ENCODE measurements around the gene PAPPA2.
"Not testable (repeated sequence)": the region's sequence is repeated elsewhere in the genome, so short reads cannot be mapped to it uniquely, and the experiment has no call there.

Gene PAPPA2

DNA sequence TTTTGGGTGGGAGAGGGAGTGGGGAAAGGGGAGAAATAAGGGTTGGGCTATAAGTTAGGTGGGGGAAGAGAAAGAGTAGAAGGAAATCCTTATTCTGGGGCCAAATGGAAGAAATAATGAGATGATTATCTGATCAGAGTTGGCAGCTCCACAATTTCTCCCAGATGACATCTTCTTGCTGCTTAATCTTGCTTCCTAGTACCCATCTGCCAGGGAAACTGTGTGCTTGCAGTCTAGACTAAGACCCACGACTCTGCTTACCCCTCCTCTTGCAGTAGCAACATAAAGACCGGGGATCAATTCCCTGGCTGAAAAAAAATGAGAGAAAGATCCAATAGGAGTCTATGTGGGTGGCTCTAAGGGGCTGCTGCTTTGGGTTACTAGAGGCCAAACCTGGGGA, 95.6 kb downstream of the PAPPA2 start:
- H3K4me1 Mint-ChIP-seq: no peaks in the 10 kb centered on the region
- H3K4me3 Mint-ChIP-seq: no peak overlapping the region
- ATAC-seq: no peak
- DNase-seq: no peak
- no peak overlapping the region for H3K27ac Mint-ChIP-seq
- peaks cover 25% of the 10 kb centered on the region for H3K27me3 Mint-ChIP-seq
- no peaks in the 10 kb centered on the region for H3K9me3 Mint-ChIP-seq

DNA sequence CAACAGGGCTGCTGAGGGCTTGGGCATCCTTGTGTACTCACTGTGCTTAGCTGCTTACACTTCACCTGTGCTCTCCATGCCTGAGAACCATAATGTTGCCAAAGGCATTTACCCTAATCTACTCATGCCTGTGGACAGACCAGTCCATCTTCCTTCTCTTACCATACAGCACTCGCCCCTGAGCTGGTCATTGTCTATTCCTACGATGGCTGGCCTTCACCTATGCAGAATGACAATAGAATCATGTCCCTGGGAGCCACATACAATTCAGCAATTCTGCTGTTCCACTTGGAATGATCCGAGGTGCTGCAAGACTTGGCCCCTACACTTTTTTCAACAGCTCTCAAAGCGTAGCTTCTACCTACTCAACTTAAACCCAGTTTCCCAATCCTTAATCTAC, 96.5 kb downstream of the PAPPA2 start:
- Mint-ChIP-seq H3K9me3 (no peaks in the 10 kb centered on the region), H3K4me1 (no peaks in the 10 kb centered on the region), H3K27ac (no peak overlapping the region), H3K4me3 (no peak overlapping the region), H3K27me3 (peaks cover 20% of the 10 kb centered on the region)
- ATAC-seq (no peak), DNase-seq (no peak)

DNA sequence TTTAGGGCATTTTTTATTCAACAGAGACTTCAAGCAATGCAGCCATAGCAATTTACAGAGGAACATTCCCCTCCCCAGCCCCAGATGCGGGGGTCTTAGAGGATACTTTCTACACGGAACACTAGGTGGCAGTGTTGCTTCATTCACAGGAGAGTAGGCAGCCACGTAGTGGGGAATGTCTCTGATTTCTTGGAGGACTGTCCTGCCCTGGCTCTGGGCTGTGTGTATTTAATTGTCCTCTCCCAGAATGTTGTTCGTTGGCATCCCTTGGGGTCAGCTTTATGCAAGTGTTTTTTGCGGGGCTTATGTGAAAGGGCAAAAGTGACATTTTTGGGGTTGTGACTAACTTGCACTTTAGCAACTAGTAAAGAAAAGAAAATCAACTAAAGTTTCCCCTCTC, 96.9 kb downstream of the PAPPA2 start:
- DNase-seq (peak; percentile 15 to 19), ATAC-seq (peak; percentile 59)
- Mint-ChIP-seq H3K4me1 (no peaks in the 10 kb centered on the region), H3K27ac (no peak overlapping the region), H3K4me3 (no peak overlapping the region), H3K9me3 (no peaks in the 10 kb centered on the region), H3K27me3 (peaks cover 16% of the 10 kb centered on the region)

DNA sequence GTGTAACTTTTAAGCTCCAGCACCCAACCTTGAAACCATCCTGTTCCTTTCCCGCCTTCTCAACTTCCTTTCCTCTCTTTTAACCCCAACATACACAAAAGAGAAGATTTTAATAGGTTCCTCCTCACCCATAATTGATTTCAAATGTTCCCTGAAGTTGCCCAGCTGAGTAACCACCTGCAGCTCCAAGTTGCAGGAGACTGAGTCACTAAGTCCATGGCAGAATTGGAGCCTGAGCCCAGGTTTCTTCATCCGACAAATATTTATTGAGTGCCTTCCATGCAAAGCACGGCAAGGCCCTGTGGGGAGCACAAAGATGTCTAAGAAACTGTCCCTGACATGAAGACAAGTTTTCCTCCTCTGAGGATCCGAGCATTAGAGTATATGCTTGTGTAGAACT, 97.7 kb downstream of the PAPPA2 start:
- no peak for ATAC-seq
- Mint-ChIP-seq H3K9me3 (no peaks in the 10 kb centered on the region), H3K4me3 (no peak overlapping the region), H3K27ac (no peak overlapping the region), H3K27me3 (peaks cover 8% of the 10 kb centered on the region), H3K4me1 (no peaks in the 10 kb centered on the region)
- no peak for DNase-seq

DNA sequence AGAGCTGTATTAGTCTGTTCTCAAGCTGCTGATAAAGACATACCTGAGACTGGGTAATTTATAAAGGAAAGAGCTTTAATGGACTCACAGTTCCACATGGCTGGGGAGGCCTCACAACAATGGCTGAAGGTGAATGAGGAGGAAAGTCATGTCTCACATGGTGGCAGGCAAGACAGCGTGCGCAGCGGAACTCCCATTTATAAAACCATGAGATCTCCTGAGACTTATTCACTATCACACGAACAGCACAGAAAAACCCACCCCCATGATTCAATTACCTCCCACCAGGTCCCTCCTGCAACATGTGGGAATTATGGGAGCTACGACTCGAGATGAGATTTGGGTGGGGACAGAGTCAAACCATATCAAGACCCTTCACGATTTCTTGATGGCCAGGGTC, 98.8 kb downstream of the PAPPA2 start:
- not testable (repeated sequence) for ATAC-seq, H3K9me3 Mint-ChIP-seq, H3K27ac Mint-ChIP-seq, DNase-seq, H3K27me3 Mint-ChIP-seq, H3K4me1 Mint-ChIP-seq, H3K4me3 Mint-ChIP-seq

DNA sequence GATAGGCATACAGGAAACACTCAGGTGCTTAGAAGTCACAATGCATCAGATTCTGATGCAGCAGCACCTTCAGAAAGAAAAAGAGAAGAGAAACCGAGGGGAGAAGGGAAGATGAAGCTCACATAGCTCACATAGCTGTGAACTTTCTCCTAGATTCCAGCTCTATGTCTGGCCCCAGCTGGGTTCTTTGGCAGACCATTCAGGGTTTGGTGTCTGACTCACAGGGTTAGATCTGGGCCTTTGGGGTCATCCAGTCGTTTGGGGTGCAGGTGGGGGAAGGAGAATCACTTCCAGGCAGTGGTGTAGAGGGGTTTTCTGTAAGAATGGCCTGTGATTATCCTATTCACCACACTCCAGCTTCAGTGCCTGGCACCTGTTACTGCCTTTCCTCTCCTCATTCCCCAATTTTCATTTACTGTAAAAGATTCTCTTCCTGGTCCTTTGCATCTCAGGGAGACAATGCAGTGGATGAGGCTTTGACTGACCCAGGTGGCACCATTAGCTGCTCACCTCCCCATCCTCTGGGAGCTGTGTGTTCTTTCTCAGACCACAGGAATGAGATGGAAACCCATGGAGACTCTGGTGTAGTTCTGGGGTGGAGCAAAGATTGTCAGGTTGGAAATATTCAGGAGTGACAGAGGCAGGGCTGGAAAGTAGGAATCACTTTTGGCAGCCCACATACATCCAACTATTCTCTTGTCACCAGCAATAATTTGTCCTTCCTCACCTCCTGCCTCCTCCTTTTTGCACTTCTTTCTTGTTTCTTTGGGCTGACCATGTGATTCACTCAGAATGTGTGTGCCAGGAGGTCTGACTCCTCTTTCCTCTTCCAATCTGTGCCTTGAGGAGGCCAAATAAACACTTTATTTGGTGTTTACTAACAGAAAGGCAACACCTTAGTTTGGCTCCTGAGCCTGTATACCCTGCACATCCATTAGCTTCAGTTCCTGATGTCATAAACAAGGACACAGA, 103.3 kb downstream of the PAPPA2 start:
- no peak for ATAC-seq
- no peak overlapping the region for H3K4me3 Mint-ChIP-seq
- DNase-seq: no peak
- H3K27me3 Mint-ChIP-seq: no peaks in the 10 kb centered on the region
- peaks cover 0 to 4% of the 10 kb centered on the region in 2 donors for H3K9me3 Mint-ChIP-seq
- H3K4me1 Mint-ChIP-seq: no peaks in the 10 kb centered on the region
- H3K27ac Mint-ChIP-seq: no peak overlapping the region

DNA sequence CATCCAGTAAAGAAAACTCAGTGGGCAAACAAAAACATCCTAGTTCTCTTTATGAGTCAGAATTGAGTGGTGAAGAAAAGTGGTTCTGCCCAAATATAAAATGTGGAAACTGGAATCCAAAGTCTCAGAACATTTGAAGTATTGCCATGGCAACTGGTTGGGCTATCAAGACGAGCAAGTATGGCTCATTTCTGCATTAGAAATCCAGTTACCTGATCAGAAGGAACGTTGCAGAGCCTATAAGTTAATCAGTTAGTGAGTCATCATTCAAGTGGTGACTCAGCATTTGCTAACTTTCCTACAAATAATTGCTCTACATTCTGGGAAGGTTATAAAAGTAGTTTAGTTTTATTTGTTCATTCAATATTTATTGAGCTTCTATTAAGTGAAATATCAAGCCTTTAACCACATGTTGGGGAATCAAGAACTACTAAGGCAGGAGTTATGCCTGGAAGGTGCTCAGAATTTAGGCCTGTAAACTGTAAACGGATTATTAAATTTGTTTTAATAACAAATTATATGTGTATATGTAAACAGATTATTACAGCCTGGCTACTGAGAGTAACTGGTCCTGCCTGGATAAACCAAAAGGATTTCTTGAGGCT, 104.3 kb downstream of the PAPPA2 start:
- DNase-seq: no peak

DNA sequence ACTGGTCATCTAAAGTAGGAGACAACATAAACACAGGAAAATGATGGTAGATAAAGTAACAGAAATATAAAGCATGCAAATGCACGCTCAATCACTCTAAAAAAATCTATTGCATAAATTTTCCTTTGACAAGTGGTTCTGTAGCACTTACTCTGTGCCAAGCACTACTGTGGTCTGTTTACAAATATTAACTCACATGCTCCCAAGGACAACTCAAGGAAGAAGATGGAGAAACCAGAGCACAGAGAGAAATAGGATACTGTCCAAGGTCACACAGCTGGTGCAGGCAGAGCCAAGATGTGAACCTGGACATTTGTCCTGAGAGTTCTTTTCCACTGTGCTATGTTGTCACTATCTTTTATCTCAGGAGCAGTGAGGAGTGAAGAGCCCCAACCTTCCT, 105.2 kb downstream of the PAPPA2 start:
- H3K9me3 Mint-ChIP-seq: peaks cover 0 to 4% of the 10 kb centered on the region in 2 donors
- H3K27ac Mint-ChIP-seq: no peak overlapping the region
- H3K27me3 Mint-ChIP-seq: no peaks in the 10 kb centered on the region
- no peak for DNase-seq
- no peak for ATAC-seq
- no peaks in the 10 kb centered on the region for H3K4me1 Mint-ChIP-seq
- H3K4me3 Mint-ChIP-seq: no peak overlapping the region

More for the DNA sequence above, 104.3 kb downstream of the PAPPA2 start:
- no peaks in the 10 kb centered on the region for H3K27me3 Mint-ChIP-seq
- H3K4me3 Mint-ChIP-seq: no peak overlapping the region
- peaks cover 0 to 4% of the 10 kb centered on the region in 2 donors for H3K9me3 Mint-ChIP-seq
- ATAC-seq: no peak
- no peaks in the 10 kb centered on the region for H3K4me1 Mint-ChIP-seq
- H3K27ac Mint-ChIP-seq: no peak overlapping the region

DNA sequence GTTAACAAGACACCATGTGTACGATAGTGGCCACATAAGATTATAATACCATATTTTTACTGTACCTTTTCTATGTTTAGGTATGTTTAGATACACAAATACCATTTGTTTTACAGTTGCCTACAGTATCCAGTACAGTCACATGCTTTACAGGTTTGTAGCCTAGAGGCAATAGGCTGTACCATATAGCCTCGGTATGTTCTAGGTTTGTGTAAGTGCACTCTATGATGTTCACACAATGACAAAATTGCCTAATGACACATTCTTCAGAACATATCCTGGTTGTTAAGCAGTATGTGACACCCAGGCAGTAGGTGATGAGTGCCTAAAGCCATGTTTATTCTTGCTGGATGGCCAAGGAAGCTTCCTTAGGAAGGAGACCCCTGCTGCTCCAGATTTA, 111.8 kb downstream of the PAPPA2 start:
- ATAC-seq (no peak), DNase-seq (no peak)
- H3K4me1 Mint-ChIP-seq: no peaks in the 10 kb centered on the region
- peaks cover 0 to 4% of the 10 kb centered on the region in 2 donors for H3K9me3 Mint-ChIP-seq
- H3K4me3 Mint-ChIP-seq: no peak overlapping the region
- H3K27me3 Mint-ChIP-seq: no peaks in the 10 kb centered on the region
- H3K27ac Mint-ChIP-seq: no peak overlapping the region

DNA sequence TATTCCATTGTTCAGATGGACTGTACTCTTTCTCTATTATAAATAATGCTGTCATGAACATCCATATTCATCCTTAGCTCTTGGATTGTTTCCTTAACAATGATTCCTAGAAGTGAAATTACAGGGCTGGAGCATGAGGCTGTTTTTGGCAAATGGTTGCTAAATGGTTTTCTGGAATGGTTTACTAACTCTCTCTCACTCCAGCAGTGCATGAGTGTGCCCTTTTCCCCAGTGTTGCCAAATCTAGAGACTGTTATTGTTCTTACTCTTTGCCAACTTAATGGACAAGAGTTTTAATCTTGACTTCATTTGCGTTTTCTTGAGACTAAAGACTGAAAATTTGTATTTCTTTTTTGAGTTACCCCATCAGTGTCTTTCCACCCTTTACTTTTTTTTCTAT, 113.0 kb downstream of the PAPPA2 start:
- H3K4me3 Mint-ChIP-seq: no peak overlapping the region
- no peak for ATAC-seq
- no peak for DNase-seq
- no peaks in the 10 kb centered on the region for H3K4me1 Mint-ChIP-seq
- H3K27me3 Mint-ChIP-seq: no peaks in the 10 kb centered on the region
- no peak overlapping the region for H3K27ac Mint-ChIP-seq
- peaks cover 0 to 6% of the 10 kb centered on the region in 2 donors for H3K9me3 Mint-ChIP-seq

DNA sequence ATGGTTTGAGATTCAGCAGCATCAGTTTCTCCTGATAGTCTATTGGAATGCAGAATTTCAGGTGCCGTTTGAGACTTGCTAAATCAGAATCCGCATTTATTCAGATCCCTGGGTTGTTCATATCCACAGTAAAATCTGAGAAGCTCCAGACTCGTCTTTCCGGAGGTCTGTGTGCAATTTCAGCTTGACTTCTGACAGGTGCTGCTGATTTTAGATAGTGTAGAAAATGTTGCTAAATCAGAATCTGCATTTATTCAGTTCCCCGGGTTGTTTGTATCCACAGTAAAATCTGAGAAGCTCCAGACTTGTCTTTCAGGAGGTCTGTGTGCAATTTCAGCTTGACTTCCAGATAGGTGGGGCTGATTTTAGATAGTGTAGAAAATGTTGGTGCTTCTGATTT, 113.7 kb downstream of the PAPPA2 start:
- Mint-ChIP-seq H3K4me3 (no peak overlapping the region), H3K9me3 (peaks cover 0 to 5% of the 10 kb centered on the region in 2 donors), H3K27ac (no peak overlapping the region), H3K27me3 (no peaks in the 10 kb centered on the region), H3K4me1 (no peaks in the 10 kb centered on the region)
- ATAC-seq: no peak
- DNase-seq: no peak

DNA sequence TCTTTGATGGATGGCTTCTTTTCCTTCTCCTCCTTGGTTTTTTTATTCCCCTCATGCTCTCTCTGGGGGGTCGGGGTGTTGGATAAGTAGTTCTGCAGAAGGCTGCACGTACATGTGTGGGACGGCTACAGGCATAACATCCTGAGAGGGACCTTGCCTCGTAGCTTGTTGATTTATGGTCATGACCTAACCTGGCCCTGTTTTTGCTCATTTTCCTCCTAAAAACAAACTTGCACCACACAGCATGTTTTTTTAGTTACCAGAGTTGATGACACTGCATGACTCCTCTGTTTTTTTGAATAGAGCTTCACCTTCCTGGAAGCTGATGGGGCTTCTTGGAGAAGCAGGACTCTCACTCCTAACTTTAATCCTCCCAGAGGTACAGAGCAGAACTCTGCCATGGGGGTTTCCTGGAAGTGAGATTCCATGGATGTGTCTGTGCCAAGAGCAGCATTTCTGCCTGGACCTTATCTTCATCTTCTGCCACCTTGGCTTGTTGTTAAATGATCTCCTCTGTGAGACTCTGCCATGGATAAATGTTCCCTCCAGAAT, 114.7 kb downstream of the PAPPA2 start:
- Mint-ChIP-seq H3K27me3 (no peaks in the 10 kb centered on the region), H3K4me1 (no peaks in the 10 kb centered on the region), H3K4me3 (no peak overlapping the region), H3K9me3 (peaks cover 0 to 5% of the 10 kb centered on the region in 2 donors), H3K27ac (no peak overlapping the region)
- DNase-seq (no peak), ATAC-seq (no peak)

DNA sequence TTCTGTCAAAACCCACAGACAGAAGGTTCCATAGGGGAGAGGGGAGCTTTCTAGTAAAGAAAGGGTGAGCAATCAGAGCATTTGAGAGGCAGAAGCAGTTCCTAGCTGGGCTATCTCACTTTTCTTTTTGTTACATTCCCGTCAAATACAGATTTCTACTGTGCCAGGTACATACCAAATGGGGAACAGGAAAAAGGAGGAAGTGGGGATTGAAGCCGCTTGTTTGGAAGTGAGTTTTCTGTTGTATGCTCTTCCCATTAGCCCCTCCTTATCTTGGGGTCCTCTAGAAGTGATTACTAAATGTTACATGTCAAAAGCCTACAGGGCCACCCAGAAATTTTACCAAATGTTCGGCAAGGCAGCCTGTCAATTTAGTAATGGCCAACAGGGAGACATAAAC, 116.1 kb downstream of the PAPPA2 start:
- ATAC-seq (no peak), DNase-seq (no peak)
- Mint-ChIP-seq H3K9me3 (peaks cover 0 to 5% of the 10 kb centered on the region in 2 donors), H3K4me3 (no peak overlapping the region), H3K27me3 (no peaks in the 10 kb centered on the region), H3K4me1 (no peaks in the 10 kb centered on the region), H3K27ac (no peak overlapping the region)

DNA sequence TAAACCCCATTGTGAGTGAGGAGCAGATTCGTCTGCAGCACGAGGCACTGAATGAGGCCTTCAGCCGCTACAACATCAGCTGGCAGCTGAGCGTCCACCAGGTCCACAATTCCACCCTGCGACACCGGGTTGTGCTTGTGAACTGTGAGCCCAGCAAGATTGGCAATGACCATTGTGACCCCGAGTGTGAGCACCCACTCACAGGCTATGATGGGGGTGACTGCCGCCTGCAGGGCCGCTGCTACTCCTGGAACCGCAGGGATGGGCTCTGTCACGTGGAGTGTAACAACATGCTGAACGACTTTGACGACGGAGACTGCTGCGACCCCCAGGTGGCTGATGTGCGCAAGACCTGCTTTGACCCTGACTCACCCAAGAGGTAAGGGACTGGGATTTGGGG, 132.2 kb downstream of the PAPPA2 start:
- ATAC-seq: no peak
- H3K27ac Mint-ChIP-seq: no peak overlapping the region
- H3K4me1 Mint-ChIP-seq: no peaks in the 10 kb centered on the region
- H3K27me3 Mint-ChIP-seq: no peaks in the 10 kb centered on the region
- H3K4me3 Mint-ChIP-seq: no peak overlapping the region
- peaks cover 0 to 5% of the 10 kb centered on the region in 2 donors for H3K9me3 Mint-ChIP-seq
- no peak for DNase-seq

DNA sequence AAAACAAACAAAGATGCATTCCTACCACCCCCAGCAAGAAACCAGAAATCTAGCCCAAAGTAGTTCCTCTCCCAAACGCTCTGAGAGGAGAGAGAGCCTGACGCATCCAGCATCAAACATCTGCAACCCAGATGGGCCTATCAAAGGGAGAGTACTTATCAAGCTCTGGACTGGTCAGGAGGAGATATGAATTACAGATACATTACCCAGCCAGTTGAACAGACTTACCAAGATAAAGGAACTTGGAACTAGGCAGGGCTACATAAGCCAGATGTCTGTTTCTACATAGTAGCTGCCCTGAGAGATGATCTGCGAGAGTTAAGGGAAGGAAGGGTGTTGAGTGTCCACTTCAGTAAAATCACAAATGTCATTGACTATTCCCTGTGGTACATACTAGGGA, 138.4 kb downstream of the PAPPA2 start:
- Mint-ChIP-seq H3K4me3 (no peak overlapping the region), H3K27ac (no peak overlapping the region), H3K27me3 (no peaks in the 10 kb centered on the region), H3K9me3 (peaks cover 0 to 6% of the 10 kb centered on the region in 2 donors), H3K4me1 (no peaks in the 10 kb centered on the region)
- DNase-seq (no peak), ATAC-seq (no peak)

DNA sequence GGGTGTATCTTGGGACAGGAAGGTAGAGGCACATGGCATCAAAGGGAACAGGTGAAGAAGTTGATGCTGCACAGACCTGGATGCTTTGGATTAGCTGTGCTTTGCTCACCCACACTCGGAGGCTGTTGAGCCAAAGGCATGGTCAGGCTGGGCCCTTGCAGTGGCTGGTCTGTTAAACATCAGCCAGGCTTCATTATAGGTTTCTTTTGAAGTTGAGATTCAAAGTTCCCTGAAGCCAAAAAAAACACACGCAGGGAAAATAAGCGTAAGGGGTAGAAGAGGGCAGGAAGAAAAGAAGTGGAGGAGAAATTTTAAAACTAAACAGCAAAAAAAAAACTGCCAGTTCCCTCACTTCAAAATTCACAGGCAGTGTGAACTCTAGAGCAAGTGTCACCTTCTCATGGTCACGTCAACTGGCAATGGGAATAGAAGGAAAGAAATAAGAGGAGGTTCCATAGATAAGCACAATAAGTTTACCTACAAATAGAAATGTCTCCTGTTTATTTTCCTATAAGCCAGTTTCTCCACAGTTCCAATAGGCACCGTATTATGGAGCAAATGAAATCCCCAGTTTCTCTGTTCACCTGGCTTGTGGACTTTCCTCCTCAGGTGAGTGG, 139.5 kb downstream of the PAPPA2 start:
- no peak overlapping the region for H3K27ac Mint-ChIP-seq
- H3K9me3 Mint-ChIP-seq: peaks cover 4 to 6% of the 10 kb centered on the region in 2 donors
- DNase-seq: no peak
- no peaks in the 10 kb centered on the region for H3K4me1 Mint-ChIP-seq
- H3K27me3 Mint-ChIP-seq: no peaks in the 10 kb centered on the region
- ATAC-seq: no peak
- H3K4me3 Mint-ChIP-seq: no peak overlapping the region

Data from stimulated activated naive CD8-positive, alpha-beta T cell treated with anti-CD3 and anti-CD28 coated beads, Interleukin-15, amount 100 ng/mL, for 72 hours (primary cell).